Nephron progenitor cell (in vitro differentiated cells): ENCODE data around the gene TARDBP.
A peak's percentile ranks its signal among the peaks of the same experiment; 100 is the strongest.
"Not testable (repeated sequence)": the region's sequence is repeated elsewhere in the genome, so short reads cannot be mapped to it uniquely, and the experiment has no call there.

ENCODE experiments used
- DNase-seq: peaks from one replicate; pipeline ENCODE4 v3.0.0; 2021
- H3K27ac Mint-ChIP-seq: 2 replicates; pipeline ENCODE4 v1.8.0; 2021; ENCODE audit warnings: mild to moderate bottlenecking, moderate library complexity, mixed read lengths
- H3K27me3 Mint-ChIP-seq: 2 replicates; pipeline ENCODE4 v1.8.0; 2021; ENCODE audit warnings: mild to moderate bottlenecking, low read depth, mixed read lengths; ENCODE audit not compliant: poor library complexity
- H3K36me3 Mint-ChIP-seq: 2 replicates; pipeline ENCODE4 v1.8.0; 2021; ENCODE audit warnings: low read depth, mixed read lengths
- H3K4me1 Mint-ChIP-seq: 2 replicates; pipeline ENCODE4 v1.8.0; 2021; ENCODE audit warnings: mixed read lengths
- H3K4me3 Mint-ChIP-seq: 2 replicates; pipeline ENCODE4 v1.8.0; 2021; ENCODE audit warnings: mild to moderate bottlenecking, moderate library complexity, mixed read lengths
- H3K9me3 Mint-ChIP-seq: 2 replicates; pipeline ENCODE4 v1.8.0; 2021; ENCODE audit warnings: mild to moderate bottlenecking, moderate library complexity, mixed read lengths
- CTCF ChIP-seq: fragments of 200-600 bp; sonication (generic); IDR thresholded peaks from 2 replicates; pipeline ENCODE4 v1.5.0; 2021; ENCODE audit warnings: antibody characterized with exemption

The TARDBP gene

GRCh38 chr1:11031624-11032262 is 19.3 kb downstream of the TARDBP start:
- Mint-ChIP-seq H3K27me3 (peaks cover 2% of the 10 kb centered on the region), H3K9me3 (no peaks in the 10 kb centered on the region), H3K36me3 (peaks cover 29% of the 10 kb centered on the region), H3K4me3 (no peak overlapping the region), H3K27ac (no peak overlapping the region), H3K4me1 (peaks cover 8% of the 10 kb centered on the region)
- no peak for TF ChIP-seq CTCF
- no peak for DNase-seq

- H3K27me3 Mint-ChIP-seq: peaks cover 13% of the 10 kb centered on the region
Measured at GRCh38 chr1:11037019-11037739, 24.7 kb downstream of the TARDBP start.

GRCh38 chr1:11037740-11038182 is 25.3 kb downstream of the TARDBP start:
- TF ChIP-seq CTCF: peak; percentile 98
- Mint-ChIP-seq H3K27ac (no peak overlapping the region), H3K4me3 (no peak overlapping the region), H3K4me1 (no peaks in the 10 kb centered on the region), H3K9me3 (no peaks in the 10 kb centered on the region), H3K27me3 (peaks cover 13% of the 10 kb centered on the region), H3K36me3 (no peaks in the 10 kb centered on the region)
- DNase-seq: peak; percentile 93

More at GRCh38 chr1:11037019-11037739, 24.7 kb downstream of the TARDBP start:
- H3K27ac Mint-ChIP-seq, H3K9me3 Mint-ChIP-seq, DNase-seq, H3K4me1 Mint-ChIP-seq, H3K4me3 Mint-ChIP-seq, H3K36me3 Mint-ChIP-seq: not testable (repeated sequence)

- no peak overlapping the region for H3K27ac Mint-ChIP-seq
- H3K4me1 Mint-ChIP-seq: no peaks in the 10 kb centered on the region
- no peaks in the 10 kb centered on the region for H3K9me3 Mint-ChIP-seq
- H3K27me3 Mint-ChIP-seq: peaks cover 13% of the 10 kb centered on the region
- no peak for DNase-seq
- H3K36me3 Mint-ChIP-seq: no peaks in the 10 kb centered on the region
- no peak overlapping the region for H3K4me3 Mint-ChIP-seq
- TF ChIP-seq CTCF: no peak
Measured at GRCh38 chr1:11039351-11040104, 27.1 kb downstream of the TARDBP start.

- H3K36me3 Mint-ChIP-seq, H3K4me1 Mint-ChIP-seq, H3K4me3 Mint-ChIP-seq, DNase-seq, H3K9me3 Mint-ChIP-seq, H3K27ac Mint-ChIP-seq: not testable (repeated sequence)
- peaks cover 13% of the 10 kb centered on the region for H3K27me3 Mint-ChIP-seq
Measured at GRCh38 chr1:11040105-11040429, 27.6 kb downstream of the TARDBP start.

GRCh38 chr1:11041048-11041447 is 28.6 kb downstream of the TARDBP start:
- TF ChIP-seq CTCF: no peak
- no peaks in the 10 kb centered on the region for H3K36me3 Mint-ChIP-seq
- peaks cover 8% of the 10 kb centered on the region for H3K4me1 Mint-ChIP-seq
- DNase-seq: no peak
- no peak overlapping the region for H3K4me3 Mint-ChIP-seq
- peaks cover 13% of the 10 kb centered on the region for H3K27me3 Mint-ChIP-seq
- no peaks in the 10 kb centered on the region for H3K9me3 Mint-ChIP-seq
- no peak overlapping the region for H3K27ac Mint-ChIP-seq
